K562 (cell line): ENCODE data around the gene AMN1. TPM values are rescaled to one million over a fixed set of nuclear protein-coding genes. Genes with fewer than 3 reads are reported as not detected.

Experiments
- BRD4 ChIP-seq: fragments of 200-600 bp; sonication (generic); IDR thresholded peaks from 2 replicates; pipeline ENCODE4 v1.6.1; 2017; ENCODE audit warnings: inconsistent platforms
- FOSL1 ChIP-seq: fragments of 200-800 bp; sonication (Bioruptor generic); conservative IDR thresholded peaks from 2 replicates; pipeline ENCODE4 v1.6.1; 2016; ENCODE audit warnings: missing genetic modification characterization, missing compliant biosample characterization
- HDAC1 ChIP-seq, 2 experiments: fragments of 450-650 bp; IDR thresholded peaks; 2 replicates each; pipeline ENCODE4 v1.6.1; 2016 to 2017; ENCODE audit warnings: inconsistent platforms in 1 of 2, mild to moderate bottlenecking in 1 of 2, moderate library complexity in 1 of 2
- JUN ChIP-seq, 2 experiments: sonication (generic) in 1 of 2; formaldehyde crosslinking in 1 of 2; IDR thresholded peaks; 2 replicates each; pipeline versions ENCODE4 v1.6.1 to v1.8.0; 2012 to 2022; ENCODE audit warnings: borderline replicate concordance in 2 of 2, mild to moderate bottlenecking in 2 of 2, improper control_type of control experiment in 1 of 2, low read depth in 1 of 2, low read length in 1 of 2, missing genetic modification reagents in 1 of 2
- NR2C1 ChIP-seq, 2 experiments: fragments of 450-650 bp; IDR thresholded peaks; 2 replicates each; pipeline ENCODE4 v1.6.1; 2017; ENCODE audit warnings: mild to moderate bottlenecking in 2 of 2, antibody characterized with exemption in 1 of 2, inconsistent platforms in 1 of 2, missing compliant biosample characterization in 1 of 2, missing genetic modification characterization in 1 of 2
- NR4A1 ChIP-seq, 2 experiments: fragments of 250-450 bp in 1 of 2; fragments of 450-650 bp in 1 of 2; sonication (Bioruptor Pico) in 1 of 2; IDR thresholded peaks; 2 replicates each; pipeline versions ENCODE4 v1.4.0 to v1.6.1; 2016 to 2020; ENCODE audit warnings: mild to moderate bottlenecking in 2 of 2, missing compliant biosample characterization in 1 of 2, missing genetic modification characterization in 1 of 2, moderate library complexity in 1 of 2
- PHB ChIP-seq: fragments of 250-450 bp; sonication (Bioruptor Pico); IDR thresholded peaks from 2 replicates; pipeline ENCODE4 v1.5.0; 2021
- POLR2A ChIP-seq: fragments of 450-650 bp; conservative IDR thresholded peaks from 2 replicates; pipeline ENCODE4 v1.6.1; 2016
- TEAD2 ChIP-seq: fragments of 450-650 bp; IDR thresholded peaks from 2 replicates; pipeline ENCODE4 v1.6.1; 2016; ENCODE audit warnings: missing genetic modification characterization, control low read depth, missing compliant biosample characterization
- ZEB2 ChIP-seq: fragments of 450-650 bp; IDR thresholded peaks from 2 replicates; pipeline ENCODE4 v1.6.1; 2016
- ZNF174 ChIP-seq: fragments of 250-450 bp; sonication (Bioruptor Pico); IDR thresholded peaks from 2 replicates; pipeline ENCODE4 v1.4.0; 2020; ENCODE audit warnings: mild to moderate bottlenecking
- ZNF561 ChIP-seq: fragments of 450-650 bp; formaldehyde crosslinking; conservative IDR thresholded peaks from 2 replicates; pipeline ENCODE4 v1.4.0; 2020; ENCODE audit warnings: mild to moderate bottlenecking, moderate library complexity
- polyA plus RNA-seq, 8 experiments: library from polyadenylated mRNA; depleted of rRNA in 4 of 8; stranded (reverse) in 5 of 8; unstranded in 3 of 8; fragments of >200 nt; fragmentation: Nextera tagmentation in 2 of 8; fragmentation: Illumina TruSeq in 1 of 8; extraction: Ambion mirVana in 2 of 8; extraction: Trizol in 1 of 8; gene quantifications; 2 replicates each; pipeline versions ENCODE4 v1.2.1 to v1.2.3, GENCODE V29; 2011 to 2014; ENCODE audit warnings: inconsistent platforms in 1 of 8, missing spikeins in 1 of 8
- total RNA-seq, 7 experiments: library from RNA; depleted of rRNA in 6 of 7; stranded (reverse); fragments of >200 nt in 6 of 7; fragmentation: Illumina TruSeq in 2 of 7; extraction: Trizol in 2 of 7; gene quantifications; 2 replicates each; pipeline versions ENCODE4 v1.2.1 to v1.2.3, GENCODE V29; 2011 to 2021; ENCODE audit warnings: low replicate concordance in 1 of 7
- TF ChIP-seq, protein P1 (sequence below), 2 experiments: fragments of 450-650 bp; IDR thresholded peaks; 2 replicates each; pipeline ENCODE4 v1.6.1; 2016; ENCODE audit warnings: mild to moderate bottlenecking in 2 of 2, borderline replicate concordance in 1 of 2, low read depth in 1 of 2, moderate library complexity in 1 of 2

AMN1 gene
- total and polyA plus RNA-seq, 9 of the 15 experiments (the other 6 are each of a cell fraction or from before 2014, with no cell fraction given): 5.2 to 27.6 (median 13.0) TPM

DNA sequence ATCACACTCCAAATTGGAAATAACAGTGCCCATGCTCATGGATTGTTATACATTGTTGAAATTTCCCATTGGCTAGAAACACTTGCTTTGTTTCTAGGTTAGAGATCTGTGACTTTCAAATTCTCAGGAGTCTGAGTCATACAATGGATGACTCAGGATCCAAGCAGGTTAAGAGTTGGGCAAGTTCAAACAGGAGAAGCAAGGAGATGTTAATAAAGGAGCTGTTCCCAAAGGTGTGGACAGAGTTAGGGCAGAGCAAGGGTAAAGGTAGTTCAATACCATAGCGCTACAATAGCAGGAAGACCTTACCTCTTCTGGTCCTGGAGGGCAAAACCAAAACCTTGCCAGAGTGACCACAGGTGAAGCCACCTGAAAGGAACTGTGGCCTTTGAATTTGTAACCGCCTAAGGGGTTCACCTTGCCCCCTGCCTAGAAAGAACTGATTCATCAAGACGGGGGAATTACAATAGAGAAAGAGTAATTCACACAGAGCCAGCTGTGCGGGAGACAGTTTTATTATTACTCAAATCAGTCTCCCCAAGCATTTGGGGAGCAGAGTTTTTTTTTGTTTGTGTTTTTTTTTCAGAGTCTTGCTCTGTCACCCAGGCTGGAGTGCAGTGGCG is 4.2 kb upstream of the AMN1 start (continued):
- TF ChIP-seq, protein P1, sequence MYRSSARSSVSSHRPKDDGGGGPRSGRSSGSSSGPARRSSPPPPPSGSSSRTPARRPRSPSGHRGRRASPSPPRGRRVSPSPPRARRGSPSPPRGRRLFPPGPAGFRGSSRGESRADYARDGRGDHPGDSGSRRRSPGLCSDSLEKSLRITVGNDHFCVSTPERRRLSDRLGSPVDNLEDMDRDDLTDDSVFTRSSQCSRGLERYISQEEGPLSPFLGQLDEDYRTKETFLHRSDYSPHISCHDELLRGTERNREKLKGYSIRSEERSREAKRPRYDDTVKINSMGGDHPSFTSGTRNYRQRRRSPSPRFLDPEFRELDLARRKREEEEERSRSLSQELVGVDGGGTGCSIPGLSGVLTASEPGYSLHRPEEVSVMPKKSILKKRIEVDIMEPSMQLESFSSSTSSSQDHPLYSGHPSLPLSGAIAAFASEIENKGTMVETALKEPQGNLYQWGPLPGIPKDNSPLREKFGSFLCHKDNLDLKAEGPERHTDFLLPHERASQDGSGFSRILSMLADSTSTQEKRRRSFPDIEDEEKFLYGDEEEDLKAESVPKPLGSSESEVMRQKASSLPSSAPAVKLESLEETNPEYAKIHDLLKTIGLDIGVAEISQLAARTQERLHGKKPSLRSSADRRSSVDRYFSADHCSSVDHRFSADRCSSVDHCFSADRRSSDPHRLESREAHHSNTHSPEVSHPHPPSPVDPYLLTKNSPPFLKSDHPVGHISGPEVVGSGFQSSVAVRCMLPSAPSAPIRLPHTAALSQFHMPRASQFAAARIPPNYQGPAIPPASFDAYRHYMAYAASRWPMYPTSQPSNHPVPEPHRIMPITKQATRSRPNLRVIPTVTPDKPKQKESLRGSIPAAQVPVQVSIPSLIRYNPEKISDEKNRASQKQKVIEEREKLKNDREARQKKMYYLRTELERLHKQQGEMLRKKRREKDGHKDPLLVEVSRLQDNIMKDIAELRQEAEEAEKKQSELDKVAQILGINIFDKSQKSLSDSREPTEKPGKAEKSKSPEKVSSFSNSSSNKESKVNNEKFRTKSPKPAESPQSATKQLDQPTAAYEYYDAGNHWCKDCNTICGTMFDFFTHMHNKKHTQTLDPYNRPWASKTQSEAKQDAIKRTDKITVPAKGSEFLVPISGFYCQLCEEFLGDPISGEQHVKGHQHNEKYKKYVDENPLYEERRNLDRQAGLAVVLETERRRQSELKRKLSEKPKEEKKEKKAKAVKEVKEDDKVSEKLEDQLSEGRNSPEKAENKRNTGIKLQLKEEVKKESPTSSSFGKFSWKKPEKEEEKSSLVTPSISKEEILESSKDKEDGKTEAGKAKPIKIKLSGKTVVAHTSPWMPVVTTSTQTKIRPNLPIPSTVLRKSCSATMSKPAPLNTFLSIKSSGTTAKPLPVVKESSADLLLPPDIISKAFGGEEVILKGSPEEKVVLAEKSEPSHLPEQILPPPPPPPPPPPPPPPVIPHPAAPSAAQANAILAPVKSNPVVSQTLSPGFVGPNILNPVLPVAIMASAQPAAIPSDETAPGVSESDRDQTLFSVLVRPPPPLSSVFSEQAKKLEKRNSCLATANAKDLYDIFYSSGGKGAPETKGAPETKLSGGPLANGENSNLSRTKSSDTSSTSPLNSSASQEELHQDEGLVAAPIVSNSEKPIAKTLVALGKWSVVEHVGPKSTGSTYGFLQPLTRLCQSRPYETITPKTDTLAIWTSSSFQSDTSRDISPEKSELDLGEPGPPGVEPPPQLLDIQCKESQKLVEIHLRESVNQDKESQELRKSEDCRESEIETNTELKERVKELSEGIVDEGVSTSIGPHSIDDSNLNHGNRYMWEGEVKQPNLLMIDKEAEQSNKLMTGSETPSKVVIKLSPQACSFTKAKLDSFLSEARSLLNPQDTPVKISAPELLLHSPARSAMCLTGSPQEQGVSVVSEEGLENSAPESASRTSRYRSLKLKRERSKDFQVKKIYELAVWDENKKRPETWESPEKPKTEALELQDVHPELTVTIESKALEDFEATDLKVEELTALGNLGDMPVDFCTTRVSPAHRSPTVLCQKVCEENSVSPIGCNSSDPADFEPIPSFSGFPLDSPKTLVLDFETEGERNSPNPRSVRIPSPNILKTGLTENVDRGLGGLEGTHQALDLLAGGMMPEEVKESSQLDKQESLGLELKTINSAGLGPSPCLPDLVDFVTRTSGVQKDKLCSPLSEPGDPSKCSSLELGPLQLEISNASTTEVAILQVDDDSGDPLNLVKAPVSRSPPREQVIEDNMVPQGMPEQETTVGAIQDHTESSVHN (IDR thresholded peaks at IDR 0.05; ENCODE audit: borderline replicate concordance in 1 of 2, low read depth in 1 of 2): 0 out of 4 replicates have a peak, but pooled peaks of 1 of the 2 experiments have one; percentile 45
- no peak for TF ChIP-seq PHB (CRISPR knock-in tag)
- TF ChIP-seq BRD4: 0 out of 2 replicates have a peak, but pooled peaks have one; percentile 24
- TF ChIP-seq ZNF174 (CRISPR knock-in tag): no peak
- peak; percentile 94 for TF ChIP-seq JUN (IDR thresholded peaks at IDR 0.05; ENCODE audit: borderline replicate concordance, low read depth, low read length)
- TF ChIP-seq JUN (CRISPR knock-in tag; IDR thresholded peaks at IDR 0.05; ENCODE audit: borderline replicate concordance): no peak
- peak; percentile 53; the same call in 1 of the 2 replicates for TF ChIP-seq POLR2A
- peak; percentile 89 for TF ChIP-seq ZEB2
- TF ChIP-seq NR2C1 (IDR thresholded peaks at IDR 0.05): no peak
- TF ChIP-seq NR2C1 (tag; IDR thresholded peaks at IDR 0.05): 0 out of 2 replicates have a peak, but pooled peaks have one; percentile 33
- TF ChIP-seq NR4A1 (CRISPR knock-in tag; IDR thresholded peaks at IDR 0.05): no peak
- 0 out of 2 replicates have a peak, but pooled peaks have one; percentile 20 for TF ChIP-seq NR4A1 (tag; IDR thresholded peaks at IDR 0.05)
- TF ChIP-seq HDAC1 (IDR thresholded peaks at IDR 0.05): 0 out of 4 replicates have a peak, but pooled peaks of 1 of the 2 experiments have one; percentile 17
- no peak for TF ChIP-seq ZNF561
- peak; percentile 96 for TF ChIP-seq FOSL1 (tag)
- peak; percentile 69 for TF ChIP-seq TEAD2 (tag)
